WERI-Rb-1 (cell line): Measurements from ENCODE around the gene ENDOU.

Experiments used
- DNase-seq: peaks from one replicate; pipeline ENCODE4 v3.0.0-alpha.2; 2020
- H3K27ac ChIP-seq: fragments of 250-450 bp; sonication (Bioruptor Pico); 2 replicates; pipeline ENCODE4 v1.5.1; 2020; ENCODE audit warnings: mild to moderate bottlenecking, moderate library complexity
- H3K27me3 ChIP-seq: fragments of 250-450 bp; sonication (Bioruptor Pico); 2 replicates; pipeline ENCODE4 v1.5.1; 2021; ENCODE audit warnings: mild to moderate bottlenecking, low read depth, moderate library complexity; ENCODE audit not compliant: insufficient read depth, severe bottlenecking
- H3K36me3 ChIP-seq: fragments of 250-450 bp; sonication (Bioruptor Pico); 2 replicates; pipeline ENCODE4 v1.5.1; 2020; ENCODE audit warnings: mild to moderate bottlenecking, moderate library complexity
- H3K4me3 ChIP-seq: 2 replicates; pipeline ENCODE4 v1.5.1; 2011; ENCODE audit warnings: low read depth, mild to moderate bottlenecking, control low read depth, low read length
- H3K9me3 ChIP-seq: fragments of 250-450 bp; sonication (Bioruptor Pico); 2 replicates; pipeline ENCODE4 v1.5.1; 2021; ENCODE audit warnings: mild to moderate bottlenecking, moderate library complexity; ENCODE audit not compliant: severe bottlenecking
- TF ChIP-seq, protein P1 (sequence below): IDR thresholded peaks from 2 replicates; pipeline ENCODE4 v1.5.1; 2011; ENCODE audit warnings: low read depth, mild to moderate bottlenecking, control low read depth, inconsistent platforms, low read length

ENDOU gene

DNA sequence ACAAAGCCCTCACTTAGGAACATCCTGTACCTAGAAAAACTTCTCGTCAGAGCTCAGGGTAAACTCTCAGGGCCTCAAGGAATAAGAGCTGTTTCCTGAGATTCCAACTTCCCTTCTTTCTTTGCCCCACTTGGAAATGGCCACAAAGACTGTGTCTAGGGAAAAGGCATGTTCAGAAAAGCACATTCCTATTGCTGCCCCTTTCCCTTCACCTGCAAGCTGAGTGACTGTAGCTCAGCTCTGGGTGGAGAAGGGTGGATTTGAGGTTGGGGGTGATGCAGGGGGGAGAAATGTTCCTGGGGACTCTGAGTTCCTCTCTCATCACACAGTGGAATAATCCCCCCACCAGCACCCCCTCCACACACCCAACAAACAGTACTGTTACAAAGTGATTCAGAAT, 6.8 kb downstream of the ENDOU start:
- TF ChIP-seq, protein P1, sequence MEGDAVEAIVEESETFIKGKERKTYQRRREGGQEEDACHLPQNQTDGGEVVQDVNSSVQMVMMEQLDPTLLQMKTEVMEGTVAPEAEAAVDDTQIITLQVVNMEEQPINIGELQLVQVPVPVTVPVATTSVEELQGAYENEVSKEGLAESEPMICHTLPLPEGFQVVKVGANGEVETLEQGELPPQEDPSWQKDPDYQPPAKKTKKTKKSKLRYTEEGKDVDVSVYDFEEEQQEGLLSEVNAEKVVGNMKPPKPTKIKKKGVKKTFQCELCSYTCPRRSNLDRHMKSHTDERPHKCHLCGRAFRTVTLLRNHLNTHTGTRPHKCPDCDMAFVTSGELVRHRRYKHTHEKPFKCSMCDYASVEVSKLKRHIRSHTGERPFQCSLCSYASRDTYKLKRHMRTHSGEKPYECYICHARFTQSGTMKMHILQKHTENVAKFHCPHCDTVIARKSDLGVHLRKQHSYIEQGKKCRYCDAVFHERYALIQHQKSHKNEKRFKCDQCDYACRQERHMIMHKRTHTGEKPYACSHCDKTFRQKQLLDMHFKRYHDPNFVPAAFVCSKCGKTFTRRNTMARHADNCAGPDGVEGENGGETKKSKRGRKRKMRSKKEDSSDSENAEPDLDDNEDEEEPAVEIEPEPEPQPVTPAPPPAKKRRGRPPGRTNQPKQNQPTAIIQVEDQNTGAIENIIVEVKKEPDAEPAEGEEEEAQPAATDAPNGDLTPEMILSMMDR = no peak
- Histone ChIP-seq H3K36me3 (no peaks in the 10 kb centered on the region), H3K9me3 (no peaks in the 10 kb centered on the region), H3K27me3 (no peaks in the 10 kb centered on the region), H3K4me3 (no peak overlapping the region), H3K27ac (no peak overlapping the region)
- DNase-seq = no peak

DNA sequence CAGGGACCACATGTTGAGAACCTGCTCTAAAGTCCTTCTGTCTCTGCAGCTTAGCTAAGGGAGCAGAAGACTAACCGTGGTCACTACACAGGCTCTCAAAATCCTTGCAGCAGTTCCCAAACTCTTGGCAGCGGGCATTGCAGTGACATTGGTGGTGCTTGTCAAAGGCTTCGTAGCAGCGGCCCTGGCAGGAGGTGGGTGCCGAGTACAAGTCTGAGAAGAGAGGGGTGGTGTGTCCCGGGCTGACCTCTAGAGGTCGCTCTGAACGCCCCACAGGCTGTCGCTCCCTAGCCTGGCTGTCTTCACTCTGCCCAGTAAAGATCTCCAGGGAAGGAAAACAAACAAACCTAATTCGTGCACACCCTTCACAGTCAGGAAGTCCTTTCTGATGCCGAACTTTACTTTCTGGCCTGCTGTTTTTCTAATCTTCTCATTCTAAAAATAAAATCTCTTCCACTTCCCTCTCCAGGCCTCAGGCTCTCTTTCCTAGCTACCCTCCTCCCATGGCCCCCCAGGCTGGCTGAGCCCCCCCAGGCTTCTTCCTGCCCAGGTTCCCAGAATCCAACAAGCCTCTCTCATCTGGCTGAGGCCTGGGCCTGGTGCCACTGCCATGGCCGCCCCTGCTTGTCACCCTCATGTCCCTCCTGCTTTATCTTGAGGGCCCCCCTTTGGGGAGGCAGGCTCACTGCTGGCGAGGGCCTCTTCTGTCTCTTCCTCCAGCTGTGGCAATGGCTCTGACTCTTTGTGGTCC, 7.7 kb downstream of the ENDOU start:
- Histone ChIP-seq H3K9me3 (no peaks in the 10 kb centered on the region), H3K36me3 (no peaks in the 10 kb centered on the region), H3K27me3 (no peaks in the 10 kb centered on the region), H3K27ac (no peak overlapping the region), H3K4me3 (no peak overlapping the region)
- TF ChIP-seq, protein P1 = peak; percentile 96
- DNase-seq = peak; percentile 83

DNA sequence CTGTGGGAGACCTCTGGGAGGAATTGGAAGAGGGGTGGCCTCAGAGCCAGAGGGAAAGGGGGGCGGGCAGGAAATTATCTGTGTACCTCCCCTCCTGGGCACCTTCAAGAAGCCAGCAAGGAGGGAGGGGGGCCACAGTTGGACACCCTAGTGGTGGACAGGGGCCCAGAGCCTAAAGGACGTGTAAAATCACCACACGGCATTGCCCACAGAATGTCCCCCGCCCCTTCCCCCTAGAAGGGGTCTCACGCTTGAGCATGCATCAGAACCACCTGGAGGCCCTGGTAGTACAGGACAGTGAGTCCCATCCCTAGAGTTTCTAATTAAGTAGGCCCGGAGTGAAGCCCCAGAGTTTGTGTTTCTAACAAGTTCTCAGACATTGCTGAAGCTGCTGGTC, 8.2 kb downstream of the ENDOU start:
- Histone ChIP-seq H3K27me3 (no peaks in the 10 kb centered on the region), H3K27ac (no peak overlapping the region), H3K4me3 (no peak overlapping the region), H3K36me3 (no peaks in the 10 kb centered on the region), H3K9me3 (no peaks in the 10 kb centered on the region)
- TF ChIP-seq, protein P1 = no peak
- DNase-seq = no peak

DNA sequence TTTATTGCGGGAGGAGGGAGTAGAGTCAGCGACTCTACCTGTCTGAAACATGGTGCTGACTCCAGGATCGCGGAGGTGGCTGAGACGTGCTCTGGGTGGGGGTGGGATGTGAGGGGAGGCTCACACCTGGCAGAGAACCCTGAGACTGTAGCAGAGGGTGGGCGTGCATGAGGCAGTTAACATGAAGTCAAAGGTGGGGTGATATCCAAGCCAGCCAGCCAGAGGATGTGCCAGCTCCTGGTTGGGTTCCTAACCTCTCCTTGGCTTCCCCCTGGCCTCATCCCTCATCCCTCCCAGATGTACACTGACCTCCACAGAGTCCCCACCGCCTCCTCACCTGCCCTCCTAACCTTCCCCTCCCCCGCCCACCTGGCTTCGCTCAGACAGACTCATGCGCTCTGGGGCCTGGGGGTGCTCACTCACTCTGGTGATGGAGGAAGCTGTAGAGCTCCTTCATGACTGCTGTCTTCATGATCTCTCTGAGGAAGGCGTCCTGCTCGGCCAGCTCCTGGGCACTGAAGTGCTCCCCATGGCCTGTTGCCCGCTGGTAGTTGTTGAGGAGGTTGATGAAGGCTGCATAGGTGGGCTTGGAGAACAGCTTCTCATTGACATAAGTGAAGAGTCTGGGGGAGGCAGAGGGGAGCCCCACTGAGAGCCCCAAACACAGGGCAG, 9.3 kb downstream of the ENDOU start:
- H3K9me3 ChIP-seq = no peaks in the 10 kb centered on the region
- no peak for DNase-seq
- no peak overlapping the region for H3K4me3 ChIP-seq
- H3K27me3 ChIP-seq = no peaks in the 10 kb centered on the region
- no peak overlapping the region for H3K27ac ChIP-seq
- TF ChIP-seq, protein P1 = no peak
- no peaks in the 10 kb centered on the region for H3K36me3 ChIP-seq

DNA sequence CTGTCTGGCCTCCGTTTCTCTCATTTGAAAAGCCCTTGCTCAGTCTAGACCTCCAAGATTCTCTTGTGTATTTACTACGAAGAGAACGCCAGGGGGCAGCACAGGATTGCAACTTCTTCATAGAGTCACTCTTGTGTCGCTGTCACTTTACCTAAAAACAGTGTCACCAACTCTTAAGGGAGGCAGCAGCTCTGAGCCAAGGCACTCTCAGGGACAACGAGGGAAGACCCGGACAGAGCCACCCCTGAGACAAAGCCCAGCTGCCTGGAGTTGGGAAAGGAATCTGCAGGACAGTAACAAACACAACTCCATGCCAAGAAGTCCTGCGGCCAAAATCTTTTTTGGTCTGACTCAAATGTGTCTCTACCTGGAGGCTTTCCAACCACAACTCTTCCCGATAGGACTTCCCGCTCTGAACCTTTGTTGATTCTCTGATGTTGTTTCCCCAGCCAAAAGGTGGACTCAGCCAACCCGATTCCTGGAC, 9.9 kb downstream of the ENDOU start:
- TF ChIP-seq, protein P1 = peak; percentile 68
- H3K4me3 ChIP-seq = no peak overlapping the region
- no peaks in the 10 kb centered on the region for H3K9me3 ChIP-seq
- H3K27ac ChIP-seq = no peak overlapping the region
- H3K36me3 ChIP-seq = no peaks in the 10 kb centered on the region
- H3K27me3 ChIP-seq = no peaks in the 10 kb centered on the region
- DNase-seq = peak; percentile 72
